H1 (cell line): ENCODE data around the gene GSG1L. TPM values are rescaled to one million over a fixed set of nuclear protein-coding genes. Genes with fewer than 3 reads are reported as not detected.

Experiments
- CTCF ChIA-PET: fragments of 300-600 bp; sonication (Branson Sonifier 250); formaldehyde crosslinking; loops from one replicate; lab custom pipeline; 2021; ENCODE audit not compliant: partially characterized antibody; lab: Charles Lee
- POLR2A ChIA-PET: fragments of 300-600 bp; sonication (Branson Sonifier 250); formaldehyde crosslinking; loops from one replicate; lab custom pipeline; 2021; ENCODE audit warnings: inconsistent platforms; ENCODE audit not compliant: partially characterized antibody; lab: Charles Lee
- DNase-seq, 2 experiments: peaks; one replicate each; pipeline versions ENCODE4 v3.0.0 to v3.0.0-alpha.2; 2010 to 2022; ENCODE audit warnings: low spot score in 2 of 2, low read depth in 1 of 2, mixed read lengths in 1 of 2
- FAIRE-seq: peaks from 2 replicates; lab custom pipeline; 2011; peaks lifted over from hg19 to GRCh38; lab: Jason Lieb, UNC
- H2AFZ ChIP-seq: 2 replicates; pipeline ENCODE4 v1.8.1; 2012; ENCODE audit warnings: low read length, inconsistent platforms
- H2AK5ac ChIP-seq: 2 replicates; pipeline ENCODE4 v1.6.1; 2013; ENCODE audit warnings: low read depth, low read length
- H2BK120ac ChIP-seq: replicated peaks from 2 replicates; pipeline ENCODE3; 2013; ENCODE audit warnings: low read depth, low read length, inconsistent platforms
- H2BK12ac ChIP-seq: 2 replicates; pipeline ENCODE4 v1.6.1; 2013; ENCODE audit warnings: low read depth, low read length
- H2BK15ac ChIP-seq: 2 replicates; pipeline ENCODE4 v1.6.1; 2013; ENCODE audit warnings: low read length
- H2BK20ac ChIP-seq: 2 replicates; pipeline ENCODE4 v1.6.1; 2013; ENCODE audit warnings: low read length
- H2BK5ac ChIP-seq: 2 replicates; pipeline ENCODE4 v1.6.1; 2013; ENCODE audit warnings: low read depth, low read length
- H3K14ac ChIP-seq: 2 replicates; pipeline ENCODE4 v1.6.1; 2013; ENCODE audit warnings: inconsistent platforms; ENCODE audit not compliant: insufficient read length
- H3K18ac ChIP-seq: 2 replicates; pipeline ENCODE4 v1.6.1; 2013; ENCODE audit warnings: low read length; ENCODE audit errors: extremely low read depth
- H3K23ac ChIP-seq: 2 replicates; pipeline ENCODE4 v1.6.1; 2013; ENCODE audit warnings: inconsistent platforms; ENCODE audit not compliant: insufficient read length
- H3K23me2 ChIP-seq: 2 replicates; pipeline ENCODE4 v1.6.1; 2013; ENCODE audit warnings: low read depth, low read length
- H3K27ac ChIP-seq: 2 replicates; pipeline ENCODE4 v1.6.1; 2011; ENCODE audit warnings: low read depth, low read length, inconsistent platforms
- H3K27me3 ChIP-seq, 4 experiments: replicated peaks in 1 of 4; 1 replicate in 1 of 4; 2 replicates in 3 of 4; pipeline versions ENCODE4 v1.6.1 to v1.8.1; 2011 to 2013; ENCODE audit warnings: low read length in 3 of 4, mild to moderate bottlenecking in 3 of 4, inconsistent platforms in 2 of 4, mixed read lengths in 2 of 4, moderate library complexity in 1 of 4; ENCODE audit not compliant: control insufficient read depth in 3 of 4, insufficient read depth in 3 of 4; ENCODE audit errors: extremely low read depth in 1 of 4
- H3K36me3 ChIP-seq, 4 experiments: 2 replicates each; pipeline versions ENCODE4 v1.6.1 to v1.8.1; 2011 to 2013; ENCODE audit warnings: mild to moderate bottlenecking in 4 of 4, low read length in 3 of 4, moderate library complexity in 2 of 4, control low read depth in 1 of 4, inconsistent platforms in 1 of 4; ENCODE audit not compliant: insufficient read depth in 4 of 4, control insufficient read depth in 2 of 4
- H3K4ac ChIP-seq: replicated peaks from 2 replicates; pipeline ENCODE3; 2013; ENCODE audit warnings: low read length, low read depth, mixed read lengths, inconsistent platforms; ENCODE audit not compliant: insufficient read length
- H3K4me1 ChIP-seq, 4 experiments: replicated peaks in 1 of 4; 1 replicate in 1 of 4; 2 replicates in 3 of 4; pipeline versions ENCODE4 v1.6.1 to v1.8.1; 2011 to 2013; ENCODE audit warnings: low read length in 3 of 4, inconsistent platforms in 2 of 4, mixed read lengths in 1 of 4; ENCODE audit not compliant: insufficient read depth in 4 of 4, control insufficient read depth in 3 of 4
- H3K4me2 ChIP-seq, 2 experiments: 2 replicates each; pipeline versions ENCODE4 v1.6.1 to v1.8.1; 2011 to 2013; ENCODE audit warnings: low read depth in 2 of 2, low read length in 2 of 2, control low read depth in 1 of 2, inconsistent platforms in 1 of 2, mild to moderate bottlenecking in 1 of 2; ENCODE audit not compliant: insufficient read depth in 1 of 2
- H3K4me3 ChIP-seq, 4 experiments: fragments of 200-600, 300-600 bp in 1 of 4; sonication (generic), shearing (Covaris generic), sonication (Bioruptor Twin) in 1 of 4; 2 replicates each; pipeline versions ENCODE4 v1.5.1 to v1.8.1; 2011 to 2016; ENCODE audit warnings: low read length in 4 of 4, low read depth in 3 of 4, control low read depth in 2 of 4, inconsistent platforms in 2 of 4, mild to moderate bottlenecking in 2 of 4, mixed read lengths in 1 of 4, moderate library complexity in 1 of 4; ENCODE audit not compliant: insufficient read depth in 2 of 4; ENCODE audit errors: extremely low read depth in 1 of 4
- H3K56ac ChIP-seq: replicated peaks from 2 replicates; pipeline ENCODE3; 2013; ENCODE audit warnings: low read depth, mild to moderate bottlenecking, mixed read lengths, low read length, inconsistent platforms; ENCODE audit not compliant: insufficient read length
- H3K79me1 ChIP-seq: 2 replicates; pipeline ENCODE4 v1.6.1; 2013; ENCODE audit warnings: low read depth, low read length, control low read depth
- H3K79me2 ChIP-seq, 2 experiments: 2 replicates each; pipeline versions ENCODE4 v1.6.1 to v1.8.1; 2012 to 2013; ENCODE audit warnings: low read length in 2 of 2, mild to moderate bottlenecking in 2 of 2, inconsistent platforms in 1 of 2; ENCODE audit not compliant: insufficient read depth in 2 of 2, control insufficient read depth in 1 of 2
- H3K9ac ChIP-seq, 4 experiments: replicated peaks in 1 of 4; 1 replicate in 1 of 4; 2 replicates in 3 of 4; pipeline versions ENCODE4 v1.6.1 to v1.8.1; 2011 to 2013; ENCODE audit warnings: low read depth in 3 of 4, low read length in 3 of 4, control low read depth in 2 of 4, mild to moderate bottlenecking in 2 of 4, moderate library complexity in 2 of 4, inconsistent platforms in 1 of 4; ENCODE audit errors: extremely low read depth in 1 of 4
- H3K9me3 ChIP-seq, 2 experiments: 2 replicates each; pipeline versions ENCODE4 v1.6.1 to v1.8.1; 2012 to 2013; ENCODE audit warnings: mild to moderate bottlenecking in 2 of 2, moderate library complexity in 2 of 2, control low read depth in 1 of 2, inconsistent platforms in 1 of 2, low read depth in 1 of 2, low read length in 1 of 2, mixed read lengths in 1 of 2; ENCODE audit not compliant: insufficient read depth in 2 of 2
- H4K20me1 ChIP-seq, 2 experiments: replicated peaks in 1 of 2; 2 replicates each; pipeline versions ENCODE3 to v1.8.1; 2011 to 2013; ENCODE audit warnings: inconsistent platforms in 2 of 2, low read length in 2 of 2, mild to moderate bottlenecking in 1 of 2; ENCODE audit not compliant: insufficient read depth in 2 of 2, control insufficient read depth in 1 of 2
- H4K5ac ChIP-seq: 2 replicates; pipeline ENCODE4 v1.6.1; 2013; ENCODE audit warnings: low read length, low read depth, mixed read lengths, inconsistent platforms; ENCODE audit not compliant: insufficient read length
- H4K8ac ChIP-seq: 2 replicates; pipeline ENCODE4 v1.8.0; 2013; ENCODE audit warnings: mild to moderate bottlenecking, moderate library complexity, low read length, inconsistent platforms; ENCODE audit not compliant: insufficient read depth; ENCODE audit errors: extremely low read depth
- H4K91ac ChIP-seq: replicated peaks from 2 replicates; pipeline ENCODE3; 2013; ENCODE audit warnings: low read length, mixed read lengths, inconsistent platforms; ENCODE audit not compliant: insufficient read length
- ASH2L ChIP-seq: fragments of 200-600, 300-600 bp; sonication (generic); IDR thresholded peaks from one replicate; pipeline ENCODE4 v1.7.1; 2017; ENCODE audit warnings: low read length
- BACH1 ChIP-seq: IDR thresholded peaks from 2 replicates; pipeline ENCODE4 v1.6.1; 2012; ENCODE audit warnings: low read length, improper control_type of control experiment
- BRCA1 ChIP-seq: IDR thresholded peaks from 2 replicates; pipeline ENCODE4 v1.6.1; 2012; ENCODE audit warnings: low read depth, low read length, improper control_type of control experiment
- CREB1 ChIP-seq: IDR thresholded peaks from 2 replicates; pipeline ENCODE4 v1.6.1; 2012; ENCODE audit warnings: inconsistent platforms
- EGR1 ChIP-seq: IDR thresholded peaks from 2 replicates; pipeline ENCODE4 v1.6.1; 2011; ENCODE audit warnings: low read depth, low read length, borderline replicate concordance
- HDAC2 ChIP-seq, 2 experiments: fragments of 300-600 bp in 1 of 2; sonication (generic) in 1 of 2; IDR thresholded peaks; 2 replicates each; pipeline ENCODE4 v1.6.1; 2011 to 2012; ENCODE audit warnings: low read depth in 2 of 2, low read length in 2 of 2, mild to moderate bottlenecking in 2 of 2, moderate library complexity in 2 of 2, borderline replicate concordance in 1 of 2, inconsistent platforms in 1 of 2
- NRF1 ChIP-seq: IDR thresholded peaks from 2 replicates; pipeline ENCODE4 v1.6.1; 2011; ENCODE audit warnings: mild to moderate bottlenecking, low read depth, low read length, improper control_type of control experiment
- SUZ12 ChIP-seq: fragments of 200-600 bp; sonication (generic); IDR thresholded peaks from 2 replicates; pipeline ENCODE4 v1.6.1; 2012; ENCODE audit warnings: mild to moderate bottlenecking, inconsistent platforms, low read length, moderate library complexity, mixed read lengths
- TCF12 ChIP-seq: IDR thresholded peaks from 2 replicates; pipeline ENCODE4 v1.6.1; 2011; ENCODE audit warnings: low read depth, mild to moderate bottlenecking, low read length
- WGBS, 2 experiments: shearing (Covaris generic) in 1 of 2; methylation state at CpG; one replicate each; pipeline versions ENCODE4 v1.1.6 to v1.1.7; 2013 to 2015; ENCODE audit warnings: low lambda C conversion rate in 2 of 2, mixed read lengths in 2 of 2, inconsistent platforms in 1 of 2, low coverage in 1 of 2, missing lambda C conversion rate in 1 of 2; ENCODE audit not compliant: insufficient replicate concordance in 2 of 2, insufficient coverage in 1 of 2, insufficient read length in 1 of 2; ENCODE audit errors: extremely low coverage in 1 of 2, missing lambda C conversion rate in 1 of 2; 5-methylcytosine and 5-hydroxymethylcytosine counted together
- polyA plus RNA-seq, 7 experiments: library from polyadenylated mRNA; depleted of rRNA in 3 of 7; stranded (reverse) in 5 of 7; unstranded in 2 of 7; fragments of >200 nt in 5 of 7; fragments of 200-250 nt in 2 of 7; gene quantifications; 1 replicate in 5 of 7; 2 replicates in 1 of 7; 4 replicates in 1 of 7; pipeline versions ENCODE4 v1.2.1 to v1.2.3, GENCODE V29; 2011 to 2013; ENCODE audit warnings: missing spikeins in 2 of 7, mixed read lengths in 2 of 7
- total RNA-seq: library from RNA; stranded (reverse); fragmentation: NEBNext Ultra II Directional; extraction: Animal tissue kit (Norgen Biotek cat#: 25700); gene quantifications from 2 replicates; pipeline ENCODE4 v1.2.1, GENCODE V29; 2021
- TF ChIP-seq, protein P1 (sequence below): IDR thresholded peaks from 2 replicates; pipeline ENCODE4 v1.6.1; 2012; ENCODE audit warnings: low read length, inconsistent platforms

Gene GSG1L
- total and polyA plus RNA-seq, 2 of the 8 experiments (the other 6 are each of a cell fraction or from before 2014, with no cell fraction given): 0.71 to 1.1 TPM

DNA sequence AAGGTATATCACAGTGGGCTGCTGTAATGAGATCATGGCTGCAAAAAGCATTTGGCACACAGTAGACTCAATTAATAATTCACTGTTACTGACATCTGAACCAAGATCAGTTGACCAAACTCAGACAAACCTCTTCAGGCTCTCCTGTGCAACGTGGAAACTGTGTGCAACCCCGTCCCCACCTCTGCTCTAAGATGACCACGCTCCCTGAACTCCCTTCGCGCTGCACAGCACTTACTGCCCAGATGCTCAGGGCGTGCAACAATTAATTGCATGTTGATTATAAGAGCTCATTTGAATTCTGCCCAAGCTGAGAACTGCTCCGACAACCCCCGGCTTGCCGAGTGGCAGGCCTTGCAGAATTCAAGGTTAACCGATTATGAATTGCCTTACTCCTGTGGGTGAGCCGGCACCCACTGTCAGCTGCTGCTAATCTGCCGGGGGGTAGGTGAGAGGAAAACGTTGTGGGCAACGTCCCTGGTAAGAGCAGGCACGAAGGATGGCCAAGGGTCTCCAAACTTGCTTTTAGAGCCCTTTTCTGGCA, 1.3 kb upstream of the GSG1L start:
- Histone ChIP-seq H3K79me2 (no peaks in the 10 kb centered on the region), H3K56ac (no peak overlapping the region), H3K23me2 (peaks cover 10% of the 10 kb centered on the region; the same call in 1 of the 2 replicates), H2BK120ac (no peak overlapping the region), H4K8ac (no peak overlapping the region), H3K4ac (no peak overlapping the region), H2BK5ac (no peak overlapping the region), H2BK12ac (no peak overlapping the region), H3K36me3 (no peaks in the 10 kb centered on the region; a peak in 2 of 8 replicates), H3K23ac (no peak overlapping the region), H2BK15ac (no peak overlapping the region), H3K27ac (no peak overlapping the region), H3K18ac (no peak overlapping the region), H2BK20ac (no peak overlapping the region), H4K20me1 (peaks cover 0 to 2% of the 10 kb centered on the region in 2 experiments), H3K9ac (no peak overlapping the region), H3K27me3 (peaks cover 23 to 48% (median 42%) of the 10 kb centered on the region in 4 experiments), H3K14ac (no peak overlapping the region), H4K5ac (no peak overlapping the region), H3K4me3 (no peak overlapping the region), H3K9me3 (no peaks in the 10 kb centered on the region), H2AK5ac (no peak overlapping the region), H3K4me2 (no peak overlapping the region), H4K91ac (no peak overlapping the region), H3K4me1 (peaks cover 0 to 3% (median under 1%) of the 10 kb centered on the region in 4 experiments; a peak in 3 of 7 replicates), H2AFZ (no peak overlapping the region), H3K79me1 (no peaks in the 10 kb centered on the region)
- no peak for DNase-seq
- ChIA-PET CTCF (interaction anchor here (0.7 to 1.3 kb wide), 5 partner anchors 83 to 366 kb away, joined by 3 to 6 read pairs (median 3); no protein-coding TSS in a partner anchor), POLR2A (no interaction called here)
- no peak for FAIRE-seq
- WGBS, 2 experiments: 85% methylated on average over 15 of the region's 15 CpGs; no CpG with 5 or more reads in 1 of the 2 experiments
- TF ChIP-seq HDAC2 (IDR thresholded peaks at IDR 0.05; ENCODE audit: borderline replicate concordance in 1 of 2, low read depth in 2 of 2, low read length in 2 of 2) (no peak), CREB1 (no peak), BACH1 (no peak), ASH2L (no peak), TCF12 (no peak), SUZ12 (no peak), NRF1 (no peak), EGR1 (no peak), BRCA1 (no peak)
- TF ChIP-seq, protein P1, sequence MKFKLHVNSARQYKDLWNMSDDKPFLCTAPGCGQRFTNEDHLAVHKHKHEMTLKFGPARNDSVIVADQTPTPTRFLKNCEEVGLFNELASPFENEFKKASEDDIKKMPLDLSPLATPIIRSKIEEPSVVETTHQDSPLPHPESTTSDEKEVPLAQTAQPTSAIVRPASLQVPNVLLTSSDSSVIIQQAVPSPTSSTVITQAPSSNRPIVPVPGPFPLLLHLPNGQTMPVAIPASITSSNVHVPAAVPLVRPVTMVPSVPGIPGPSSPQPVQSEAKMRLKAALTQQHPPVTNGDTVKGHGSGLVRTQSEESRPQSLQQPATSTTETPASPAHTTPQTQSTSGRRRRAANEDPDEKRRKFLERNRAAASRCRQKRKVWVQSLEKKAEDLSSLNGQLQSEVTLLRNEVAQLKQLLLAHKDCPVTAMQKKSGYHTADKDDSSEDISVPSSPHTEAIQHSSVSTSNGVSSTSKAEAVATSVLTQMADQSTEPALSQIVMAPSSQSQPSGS: no peak
